ENCODE measurements around the gene PROS1.
"Not testable (repeated sequence)": the region's sequence is repeated elsewhere in the genome, so short reads cannot be mapped to it uniquely, and the experiment has no call there.

Gene PROS1

GRCh38 chr3:93867425-93867824, 106.3 kb downstream of the PROS1 start:
- DNase-seq = no peak

- DNase-seq = no peak
These were observed 112.7 kb downstream of the PROS1 start for GRCh38 chr3:93861017-93861416.

GRCh38 chr3:93855401-93855800, 118.3 kb downstream of the PROS1 start:
- DNase-seq = no peak

GRCh38 chr3:93852228-93852627, 121.5 kb downstream of the PROS1 start:
- DNase-seq = not testable (repeated sequence)

- no peak for DNase-seq
These were observed 129.7 kb downstream of the PROS1 start for GRCh38 chr3:93843981-93844380.

- not testable (repeated sequence) for DNase-seq
These were observed 134.5 kb downstream of the PROS1 start for GRCh38 chr3:93839193-93839592.

Measured in stimulated activated CD4-positive, alpha-beta T cell treated with anti-CD3 and anti-CD28 coated beads, Interleukin-15, amount 100 ng/mL, for 24 hours (primary cell).